HepG2 (cell line): ENCODE measurements around the gene QSOX2. TPM values are rescaled to one million over a fixed set of nuclear protein-coding genes. Genes with fewer than 3 reads are reported as not detected.

Source experiments
- AGO2 ChIP-seq: fragments of 200-400 bp; formaldehyde crosslinking; optimal IDR thresholded peaks from 2 replicates; pipeline ENCODE3; 2017; ENCODE audit warnings: mild to moderate bottlenecking, low read depth, low read length, moderate library complexity
- BCL6 ChIP-seq: IDR thresholded peaks from 2 replicates; pipeline ENCODE4 v1.6.1; 2016; ENCODE audit warnings: missing genetic modification reagents, missing compliant biosample characterization
- FOXA3 ChIP-seq: IDR thresholded peaks from 2 replicates; pipeline ENCODE4 v1.6.1; 2016; ENCODE audit warnings: missing genetic modification reagents, missing compliant biosample characterization
- GTF2F1 ChIP-seq: fragments of 150-350 bp; IDR thresholded peaks from 2 replicates; pipeline ENCODE4 v1.6.1; 2014; ENCODE audit warnings: low read length
- HNRNPL ChIP-seq: fragments of 200-400 bp; formaldehyde crosslinking; IDR thresholded peaks from 2 replicates; pipeline ENCODE4 v1.6.1; 2017; ENCODE audit warnings: mild to moderate bottlenecking, low read depth, low read length
- KDM2A ChIP-seq: sonication (generic); formaldehyde crosslinking; IDR thresholded peaks from 2 replicates; pipeline ENCODE4 v1.4.0; 2020; ENCODE audit warnings: low read depth, missing genetic modification reagents, borderline replicate concordance
- NR2F1 ChIP-seq, 2 experiments: fragments of 450-650 bp in 1 of 2; formaldehyde crosslinking in 1 of 2; IDR thresholded peaks; 2 replicates each; pipeline versions ENCODE4 v1.5.0 to v1.6.1; 2016 to 2020; ENCODE audit warnings: mild to moderate bottlenecking in 1 of 2, missing compliant biosample characterization in 1 of 2, missing genetic modification reagents in 1 of 2, moderate library complexity in 1 of 2
- PHB2 ChIP-seq: fragments of 450-650 bp; IDR thresholded peaks from 2 replicates; pipeline ENCODE4 v1.6.1; 2018; ENCODE audit not compliant: partially characterized antibody
- SAP130 ChIP-seq: IDR thresholded peaks from 2 replicates; pipeline ENCODE4 v1.6.1; 2016; ENCODE audit warnings: low read depth
- STAG1 ChIP-seq: sonication (generic); formaldehyde crosslinking; IDR thresholded peaks from 2 replicates; pipeline ENCODE4 v1.4.0; 2020; ENCODE audit warnings: missing genetic modification reagents
- TEAD3 ChIP-seq: optimal IDR thresholded peaks from 2 replicates; pipeline ENCODE3; 2016; ENCODE audit warnings: borderline replicate concordance
- ZFX ChIP-seq: sonication (generic); formaldehyde crosslinking; IDR thresholded peaks from 2 replicates; pipeline ENCODE4 v1.4.0; 2020; ENCODE audit warnings: mild to moderate bottlenecking, low read depth, missing genetic modification reagents, moderate library complexity
- ZNF30 ChIP-seq: sonication (generic); formaldehyde crosslinking; IDR thresholded peaks from 2 replicates; pipeline ENCODE4 v1.5.0; 2020; ENCODE audit warnings: mild to moderate bottlenecking, missing genetic modification reagents
- ZNF34 ChIP-seq: sonication (generic); formaldehyde crosslinking; IDR thresholded peaks from 2 replicates; pipeline ENCODE4 v1.4.0; 2020; ENCODE audit warnings: mild to moderate bottlenecking, missing genetic modification reagents, borderline replicate concordance
- ZNF432 ChIP-seq: sonication (generic); formaldehyde crosslinking; IDR thresholded peaks from 2 replicates; pipeline ENCODE4 v1.5.0; 2020; ENCODE audit warnings: missing genetic modification reagents, mild to moderate bottlenecking, borderline replicate concordance
- ZNF510 ChIP-seq: sonication (generic); formaldehyde crosslinking; IDR thresholded peaks from 2 replicates; pipeline ENCODE4 v1.4.0; 2020; ENCODE audit warnings: low read depth, mild to moderate bottlenecking, missing genetic modification reagents
- ZNF709 ChIP-seq: sonication (generic); formaldehyde crosslinking; IDR thresholded peaks from 2 replicates; pipeline ENCODE4 v1.5.0; 2020; ENCODE audit warnings: mild to moderate bottlenecking, missing genetic modification reagents
- ZNF737 ChIP-seq: sonication (generic); formaldehyde crosslinking; IDR thresholded peaks from 2 replicates; pipeline ENCODE4 v1.5.0; 2020; ENCODE audit warnings: missing genetic modification reagents, mild to moderate bottlenecking, borderline replicate concordance
- ZNF775 ChIP-seq: sonication (generic); formaldehyde crosslinking; IDR thresholded peaks from 2 replicates; pipeline ENCODE4 v1.4.0; 2020; ENCODE audit warnings: missing genetic modification reagents, mild to moderate bottlenecking, moderate library complexity, borderline replicate concordance
- polyA plus RNA-seq, 8 experiments: library from polyadenylated mRNA; depleted of rRNA in 3 of 8; stranded (reverse) in 7 of 8; unstranded in 1 of 8; fragments of >200 nt; fragmentation: Illumina TruSeq in 4 of 8; extraction: Trizol in 4 of 8; gene quantifications; 2 replicates each; pipeline versions ENCODE4 v1.2.1 to v1.2.3, GENCODE V29; 2011 to 2016; ENCODE audit warnings: low read depth in 4 of 8, missing spikeins in 1 of 8, mixed read lengths in 1 of 8; ENCODE audit not compliant: insufficient read depth in 1 of 8
- total RNA-seq, 5 experiments: library from RNA; depleted of rRNA; stranded (reverse); fragments of >200 nt; fragmentation: Illumina TruSeq; extraction: Trizol; gene quantifications; 2 replicates each; pipeline ENCODE4 v1.2.3, GENCODE V29; 2016; ENCODE audit warnings: low read depth in 1 of 5
- TF ChIP-seq, protein P1 (sequence below), 2 experiments: sonication (generic) in 1 of 2; formaldehyde crosslinking in 1 of 2; IDR thresholded peaks; 2 replicates each; pipeline versions ENCODE4 v1.4.0 to v1.6.1; 2018 to 2020; ENCODE audit warnings: missing genetic modification reagents in 2 of 2, borderline replicate concordance in 1 of 2, low read depth in 1 of 2, mild to moderate bottlenecking in 1 of 2, missing biosample characterization in 1 of 2
- TF ChIP-seq, protein P2 (sequence below): sonication (generic); formaldehyde crosslinking; IDR thresholded peaks from 2 replicates; pipeline ENCODE4 v1.5.1; 2020; ENCODE audit warnings: mild to moderate bottlenecking, missing genetic modification reagents, moderate library complexity
- TF ChIP-seq, protein P3 (sequence below): sonication (generic); formaldehyde crosslinking; IDR thresholded peaks from 2 replicates; pipeline ENCODE4 v1.4.0; 2020; ENCODE audit warnings: missing genetic modification reagents

QSOX2 gene
- total and polyA plus RNA-seq, 2 of the 13 experiments (the other 11 are each of a cell fraction or from before 2014, with no cell fraction given) = 27.1 to 42.1 TPM

DNA sequence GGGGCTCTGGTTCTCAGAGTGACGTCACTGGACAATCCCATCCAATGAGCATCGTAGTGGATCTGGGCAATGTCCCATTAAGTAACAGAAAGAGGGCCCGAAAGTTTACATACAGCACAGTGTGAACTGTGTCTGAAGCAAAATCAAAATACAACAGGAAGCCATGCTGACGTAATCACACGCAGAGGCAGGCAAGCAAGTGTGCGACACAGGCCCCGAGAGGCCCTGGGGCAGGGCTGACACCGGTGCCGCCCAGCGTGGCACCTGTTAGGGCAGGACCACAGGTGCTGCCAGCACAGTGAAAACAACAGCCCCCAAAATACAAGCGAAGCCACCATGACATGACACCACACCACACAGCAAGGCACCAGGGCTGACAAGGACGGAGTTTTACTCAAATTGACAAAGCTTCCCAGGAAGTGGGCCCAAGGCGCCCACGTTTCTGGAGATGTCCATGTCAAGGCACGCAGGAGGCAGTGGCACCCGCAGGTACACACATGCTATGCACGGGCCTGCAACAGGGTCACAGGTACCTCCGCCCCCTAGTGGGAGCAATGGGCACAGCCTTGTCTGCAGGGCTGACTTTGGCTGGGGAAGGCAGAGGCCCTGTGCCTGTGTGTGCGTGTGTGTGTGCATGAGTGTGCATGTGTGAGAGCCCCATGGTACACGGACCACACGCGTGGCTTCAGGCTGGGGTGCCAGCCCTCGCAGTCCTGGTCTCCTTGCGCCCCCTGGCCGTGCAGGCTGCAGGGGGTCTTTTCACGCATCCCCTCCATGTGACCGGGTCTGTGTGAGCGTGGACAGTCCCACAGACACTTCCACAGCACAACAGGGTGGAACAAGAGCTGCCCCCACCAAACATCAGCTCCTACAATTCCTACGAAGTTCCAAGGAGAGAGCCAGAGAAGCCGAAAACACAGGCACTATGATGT is 19.6 kb downstream of the QSOX2 start (continued):
- TF ChIP-seq, protein P1, sequence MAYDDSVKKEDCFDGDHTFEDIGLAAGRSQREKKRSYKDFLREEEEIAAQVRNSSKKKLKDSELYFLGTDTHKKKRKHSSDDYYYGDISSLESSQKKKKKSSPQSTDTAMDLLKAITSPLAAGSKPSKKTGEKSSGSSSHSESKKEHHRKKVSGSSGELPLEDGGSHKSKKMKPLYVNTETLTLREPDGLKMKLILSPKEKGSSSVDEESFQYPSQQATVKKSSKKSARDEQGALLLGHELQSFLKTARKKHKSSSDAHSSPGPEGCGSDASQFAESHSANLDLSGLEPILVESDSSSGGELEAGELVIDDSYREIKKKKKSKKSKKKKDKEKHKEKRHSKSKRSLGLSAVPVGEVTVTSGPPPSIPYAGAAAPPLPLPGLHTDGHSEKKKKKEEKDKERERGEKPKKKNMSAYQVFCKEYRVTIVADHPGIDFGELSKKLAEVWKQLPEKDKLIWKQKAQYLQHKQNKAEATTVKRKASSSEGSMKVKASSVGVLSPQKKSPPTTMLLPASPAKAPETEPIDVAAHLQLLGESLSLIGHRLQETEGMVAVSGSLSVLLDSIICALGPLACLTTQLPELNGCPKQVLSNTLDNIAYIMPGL (CRISPR knock-in tag; IDR thresholded peaks at IDR 0.05; ENCODE audit: borderline replicate concordance in 1 of 2, low read depth in 1 of 2) = peak; percentile 47 to 54; a peak in 1 of 4 replicates
- 0 out of 2 replicates have a peak, but pooled peaks have one; percentile 56 for TF ChIP-seq HNRNPL
- 0 out of 2 replicates have a peak, but pooled peaks have one; percentile 40 for TF ChIP-seq ZNF432
- no peak for TF ChIP-seq PHB2
- no peak for TF ChIP-seq ZNF709
- TF ChIP-seq ZNF775 = no peak
- no peak for TF ChIP-seq GTF2F1
- peak; percentile 65; the same call in 1 of the 2 replicates for TF ChIP-seq KDM2A (CRISPR knock-in tag)
- no peak for TF ChIP-seq NR2F1 (CRISPR knock-in tag; IDR thresholded peaks at IDR 0.05)
- no peak for TF ChIP-seq BCL6 (CRISPR knock-in tag)
- TF ChIP-seq ZNF30 (CRISPR knock-in tag) = no peak
- TF ChIP-seq ZNF737 (CRISPR knock-in tag) = 0 out of 2 replicates have a peak, but pooled peaks have one; percentile 57
- peak; percentile 78 for TF ChIP-seq STAG1 (CRISPR knock-in tag)
- TF ChIP-seq ZNF34 (CRISPR knock-in tag) = 0 out of 2 replicates have a peak, but pooled peaks have one; percentile 62
- TF ChIP-seq TEAD3 (CRISPR knock-in tag) = peak; percentile 96
- TF ChIP-seq FOXA3 (CRISPR knock-in tag) = no peak
- peak; percentile 42 for TF ChIP-seq AGO2
- TF ChIP-seq, protein P2, sequence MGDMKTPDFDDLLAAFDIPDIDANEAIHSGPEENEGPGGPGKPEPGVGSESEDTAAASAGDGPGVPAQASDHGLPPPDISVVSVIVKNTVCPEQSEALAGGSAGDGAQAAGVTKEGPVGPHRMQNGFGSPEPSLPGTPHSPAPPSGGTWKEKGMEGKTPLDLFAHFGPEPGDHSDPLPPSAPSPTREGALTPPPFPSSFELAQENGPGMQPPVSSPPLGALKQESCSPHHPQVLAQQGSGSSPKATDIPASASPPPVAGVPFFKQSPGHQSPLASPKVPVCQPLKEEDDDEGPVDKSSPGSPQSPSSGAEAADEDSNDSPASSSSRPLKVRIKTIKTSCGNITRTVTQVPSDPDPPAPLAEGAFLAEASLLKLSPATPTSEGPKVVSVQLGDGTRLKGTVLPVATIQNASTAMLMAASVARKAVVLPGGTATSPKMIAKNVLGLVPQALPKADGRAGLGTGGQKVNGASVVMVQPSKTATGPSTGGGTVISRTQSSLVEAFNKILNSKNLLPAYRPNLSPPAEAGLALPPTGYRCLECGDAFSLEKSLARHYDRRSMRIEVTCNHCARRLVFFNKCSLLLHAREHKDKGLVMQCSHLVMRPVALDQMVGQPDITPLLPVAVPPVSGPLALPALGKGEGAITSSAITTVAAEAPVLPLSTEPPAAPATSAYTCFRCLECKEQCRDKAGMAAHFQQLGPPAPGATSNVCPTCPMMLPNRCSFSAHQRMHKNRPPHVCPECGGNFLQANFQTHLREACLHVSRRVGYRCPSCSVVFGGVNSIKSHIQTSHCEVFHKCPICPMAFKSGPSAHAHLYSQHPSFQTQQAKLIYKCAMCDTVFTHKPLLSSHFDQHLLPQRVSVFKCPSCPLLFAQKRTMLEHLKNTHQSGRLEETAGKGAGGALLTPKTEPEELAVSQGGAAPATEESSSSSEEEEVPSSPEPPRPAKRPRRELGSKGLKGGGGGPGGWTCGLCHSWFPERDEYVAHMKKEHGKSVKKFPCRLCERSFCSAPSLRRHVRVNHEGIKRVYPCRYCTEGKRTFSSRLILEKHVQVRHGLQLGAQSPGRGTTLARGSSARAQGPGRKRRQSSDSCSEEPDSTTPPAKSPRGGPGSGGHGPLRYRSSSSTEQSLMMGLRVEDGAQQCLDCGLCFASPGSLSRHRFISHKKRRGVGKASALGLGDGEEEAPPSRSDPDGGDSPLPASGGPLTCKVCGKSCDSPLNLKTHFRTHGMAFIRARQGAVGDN (CRISPR knock-in tag) = peak; percentile 46
- TF ChIP-seq, protein P3, sequence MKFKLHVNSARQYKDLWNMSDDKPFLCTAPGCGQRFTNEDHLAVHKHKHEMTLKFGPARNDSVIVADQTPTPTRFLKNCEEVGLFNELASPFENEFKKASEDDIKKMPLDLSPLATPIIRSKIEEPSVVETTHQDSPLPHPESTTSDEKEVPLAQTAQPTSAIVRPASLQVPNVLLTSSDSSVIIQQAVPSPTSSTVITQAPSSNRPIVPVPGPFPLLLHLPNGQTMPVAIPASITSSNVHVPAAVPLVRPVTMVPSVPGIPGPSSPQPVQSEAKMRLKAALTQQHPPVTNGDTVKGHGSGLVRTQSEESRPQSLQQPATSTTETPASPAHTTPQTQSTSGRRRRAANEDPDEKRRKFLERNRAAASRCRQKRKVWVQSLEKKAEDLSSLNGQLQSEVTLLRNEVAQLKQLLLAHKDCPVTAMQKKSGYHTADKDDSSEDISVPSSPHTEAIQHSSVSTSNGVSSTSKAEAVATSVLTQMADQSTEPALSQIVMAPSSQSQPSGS (CRISPR knock-in tag) = peak; percentile 31; the same call in 1 of the 2 replicates
- peak; percentile 47; the same call in 1 of the 2 replicates for TF ChIP-seq ZFX (CRISPR knock-in tag)
- 0 out of 2 replicates have a peak, but pooled peaks have one; percentile 22 for TF ChIP-seq SAP130 (CRISPR knock-in tag)
- TF ChIP-seq ZNF510 (CRISPR knock-in tag) = no peak
